PC-3 (cell line): ENCODE results near the gene TCERG1L. TPM values are rescaled to one million over a fixed set of nuclear protein-coding genes. Genes with fewer than 3 reads are reported as not detected.

Source experiments
- ATAC-seq: fragments of 200-7000 bp; cut with Tn5 transposase; 2 replicates; pipeline ENCODE4 v1.9.1; 2020; ENCODE audit warnings: mild to moderate bottlenecking, moderate library complexity
- BruUV-seq: library from RNA; stranded (reverse); fragments of 400-500 nt; replicated peaks from 2 replicates; lab custom pipeline; 2021; lab: Mats Ljungman, UMichigan
- CTCF ChIA-PET: fragments of 300-600 bp; sonication (Branson Sonifier 250); formaldehyde crosslinking; loops from one replicate; lab custom pipeline; 2022; ENCODE audit warnings: antibody characterized with exemption; lab: Charles Lee
- POLR2A ChIA-PET: fragments of 300-600 bp; sonication (Branson Sonifier 250); formaldehyde crosslinking; loops from one replicate; lab custom pipeline; 2022; ENCODE audit warnings: antibody characterized with exemption; ENCODE audit not compliant: unreplicated experiment; lab: Charles Lee
- DNase-seq: peaks from one replicate; pipeline ENCODE4 v3.0.0-alpha.2; 2015
- H2AFZ ChIP-seq: fragments of 300-600 bp; sonication (generic); 2 replicates; pipeline ENCODE4 v1.6.0; 2016; ENCODE audit warnings: antibody characterized with exemption, low read length
- H3F3A ChIP-seq: fragments of 300-600 bp; sonication (generic); one replicate; pipeline ENCODE4 v1.6.0; 2017; ENCODE audit warnings: antibody characterized with exemption, low read length, control low read depth, mild to moderate bottlenecking; ENCODE audit not compliant: unreplicated experiment
- H3K27ac ChIP-seq: fragments of 300-600 bp; sonication (generic); 2 replicates; pipeline ENCODE4 v1.5.1; 2016; ENCODE audit warnings: mild to moderate bottlenecking, low read length
- H3K27me3 ChIP-seq: fragments of 300-600 bp; sonication (generic); 2 replicates; pipeline ENCODE4 v1.6.1; 2016; ENCODE audit warnings: low read length, mixed read lengths
- H3K36me3 ChIP-seq: fragments of 300-600 bp; sonication (generic); 2 replicates; pipeline ENCODE4 v1.6.1; 2016; ENCODE audit warnings: low read depth, mixed run types, low read length, mixed read lengths
- H3K4me1 ChIP-seq: fragments of 300-600 bp; sonication (generic); 2 replicates; pipeline ENCODE4 v1.5.1; 2016; ENCODE audit warnings: low read length; ENCODE audit not compliant: insufficient read depth
- H3K4me2 ChIP-seq: fragments of 300-600 bp; sonication (generic); 2 replicates; pipeline ENCODE4 v1.6.0; 2016; ENCODE audit warnings: low read length
- H3K4me3 ChIP-seq: fragments of 300-600 bp; sonication (generic); 2 replicates; pipeline ENCODE4 v1.5.1; 2016; ENCODE audit warnings: mild to moderate bottlenecking, low read length, mixed read lengths
- H3K79me2 ChIP-seq: fragments of 300-600 bp; sonication (generic); 2 replicates; pipeline ENCODE4 v1.6.1; 2017; ENCODE audit warnings: low read length, mixed read lengths
- H3K9ac ChIP-seq: fragments of 300-600 bp; sonication (generic); 2 replicates; pipeline ENCODE4 v1.6.0; 2016; ENCODE audit warnings: mild to moderate bottlenecking, low read length
- H3K9me2 ChIP-seq: fragments of 300-600 bp; sonication (generic); replicated peaks from 2 replicates; pipeline ENCODE4 v1.6.1; 2016; ENCODE audit warnings: mixed run types, low read length, mixed read lengths
- H3K9me3 ChIP-seq: fragments of 300-600 bp; sonication (generic); 2 replicates; pipeline ENCODE4 v1.6.1; 2016; ENCODE audit warnings: low read length, mixed read lengths
- H4K20me1 ChIP-seq: fragments of 300-600 bp; sonication (generic); 2 replicates; pipeline ENCODE4 v1.6.1; 2016; ENCODE audit warnings: low read length, mixed read lengths
- CTCF ChIP-seq: fragments of 300-600 bp; sonication (generic); conservative IDR thresholded peaks from 2 replicates; pipeline ENCODE4 v1.5.1; 2017; ENCODE audit warnings: antibody characterized with exemption, low read depth, mild to moderate bottlenecking, low read length
- EZH2 ChIP-seq: fragments of 300-600 bp; sonication (generic); IDR thresholded peaks from one replicate; pipeline ENCODE4 v1.6.1; 2017; ENCODE audit warnings: antibody characterized with exemption, mild to moderate bottlenecking, low read length; ENCODE audit not compliant: unreplicated experiment
- EZH2phosphoT487 ChIP-seq: fragments of 300-600 bp; sonication (generic); IDR thresholded peaks from 2 replicates; pipeline ENCODE4 v1.6.1; 2018; ENCODE audit warnings: mild to moderate bottlenecking, antibody characterized with exemption, low read length, borderline replicate concordance
- intact Hi-C: fragments of 100-400 bp; cut with micrococcal nuclease; formaldehyde crosslinking; loops from 2 replicates; pipeline ENCODE4 v1.9.0; 2023
- total RNA-seq: library from RNA; depleted of rRNA; stranded (reverse); fragments of >200 nt; gene quantifications from 2 replicates; pipeline ENCODE4 v1.2.3, GENCODE V29; 2014

The TCERG1L gene
- total RNA-seq, 1 experiment from 2014 or later, result not detected

- Histone ChIP-seq H2AFZ (no peak overlapping the region), H3K4me3 (no peak overlapping the region), H3K79me2 (no peaks in the 10 kb centered on the region), H3F3A (no peaks in the 10 kb centered on the region), H3K9ac (no peak overlapping the region), H3K36me3 (no peaks in the 10 kb centered on the region), H3K4me1 (no peaks in the 10 kb centered on the region), H3K4me2 (no peak overlapping the region), H4K20me1 (no peaks in the 10 kb centered on the region), H3K9me3 (no peaks in the 10 kb centered on the region), H3K27ac (no peak overlapping the region), H3K27me3 (no peaks in the 10 kb centered on the region), H3K9me2 (no peaks in the 10 kb centered on the region)
- BruUV-seq, result no TSS peak
- intact Hi-C loops, result no loop called here
- TF ChIP-seq EZH2phosphoT487 (no peak), EZH2 (no peak), CTCF (no peak)
- ChIA-PET CTCF (no interaction called here), POLR2A (no interaction called here)
- no peak for DNase-seq
- ATAC-seq, result no peak
Observed at GRCh38 chr10:131180086-131180485, 131.4 kb downstream of the TCERG1L start.

GRCh38 chr10:131179361-131179760 lies 132.2 kb downstream of the TCERG1L start:
- Histone ChIP-seq H3K4me3 (no peak overlapping the region), H2AFZ (no peak overlapping the region), H3K27ac (no peak overlapping the region), H3K79me2 (no peaks in the 10 kb centered on the region), H3K9me3 (no peaks in the 10 kb centered on the region), H3K27me3 (no peaks in the 10 kb centered on the region), H3K9me2 (no peaks in the 10 kb centered on the region), H3K9ac (no peak overlapping the region), H3K4me1 (no peaks in the 10 kb centered on the region), H4K20me1 (no peaks in the 10 kb centered on the region), H3K36me3 (no peaks in the 10 kb centered on the region), H3F3A (no peaks in the 10 kb centered on the region), H3K4me2 (no peak overlapping the region)
- intact Hi-C loops, result no loop called here
- no peak for DNase-seq
- TF ChIP-seq EZH2phosphoT487 (no peak), EZH2 (no peak), CTCF (no peak)
- ATAC-seq, result no peak
- no TSS peak for BruUV-seq
- POLR2A ChIA-PET, result no interaction called here
- CTCF ChIA-PET, result no interaction called here

GRCh38 chr10:131178521-131179331 lies 132.8 kb downstream of the TCERG1L start:
- Histone ChIP-seq H3K4me1 (no peaks in the 10 kb centered on the region), H2AFZ (no peak overlapping the region), H3K27ac (no peak overlapping the region), H3K27me3 (no peaks in the 10 kb centered on the region), H3K9ac (no peak overlapping the region), H3K4me2 (no peak overlapping the region), H3F3A (no peaks in the 10 kb centered on the region), H4K20me1 (no peaks in the 10 kb centered on the region), H3K9me2 (no peaks in the 10 kb centered on the region), H3K36me3 (no peaks in the 10 kb centered on the region), H3K9me3 (no peaks in the 10 kb centered on the region), H3K4me3 (no peak overlapping the region), H3K79me2 (no peaks in the 10 kb centered on the region)
- ChIA-PET POLR2A (no interaction called here), CTCF (no interaction called here)
- intact Hi-C loops, result no loop called here
- TF ChIP-seq EZH2, result no peak
- no peak for TF ChIP-seq EZH2phosphoT487
- no peak for TF ChIP-seq CTCF
- ATAC-seq, result no peak
- no peak for DNase-seq
- no TSS peak for BruUV-seq
